HG03066 (cell line): ENCODE data around the gene MYO1F.

Source experiments
- ATAC-seq: cut with Tn5 transposase; IDR thresholded peaks from one replicate; pipeline ENCODE4 v1.9.1; 2021; ENCODE audit warnings: low read depth; ENCODE audit not compliant: unreplicated experiment

Gene MYO1F

GRCh38 chr19:8473648-8474476 lies 103.4 kb downstream of the MYO1F start:
- no peak for ATAC-seq
